GM15510 (cell line): Measurements from ENCODE around the gene GLI3.

Source experiments
- POLR2A ChIP-seq: IDR thresholded peaks from 3 replicates; pipeline ENCODE4 v1.6.1; 2011; ENCODE audit warnings: borderline replicate concordance; ENCODE audit not compliant: insufficient read length; ENCODE audit errors: extremely low read depth

GLI3 gene

DNA sequence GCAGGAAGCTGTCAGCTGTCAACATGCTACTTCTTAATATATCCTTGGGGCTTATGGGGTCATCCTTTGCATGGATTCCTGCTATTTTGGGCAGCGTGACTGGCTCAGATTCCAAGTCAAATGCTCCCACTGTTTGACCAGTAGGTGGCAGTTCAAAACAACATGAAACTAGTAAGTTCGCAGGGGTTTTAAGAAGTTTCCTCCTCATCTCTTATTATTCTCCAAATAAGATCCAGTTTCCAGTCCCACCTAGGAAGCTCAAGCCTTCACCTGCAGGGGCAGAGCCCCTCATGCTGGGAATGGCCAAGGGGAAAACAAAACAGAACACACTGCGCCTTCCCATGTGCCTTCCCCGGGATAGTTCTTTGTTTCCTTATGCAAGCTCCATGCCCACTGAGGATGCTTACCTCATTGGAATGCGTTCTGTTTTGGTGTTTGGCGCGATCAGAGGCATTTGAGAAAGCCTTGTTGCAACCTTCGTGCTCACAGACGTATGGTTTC is 259.8 kb downstream of the GLI3 start:
- no peak for TF ChIP-seq POLR2A

GRCh38 chr7:41976411-41976810 is 260.6 kb downstream of the GLI3 start:
- TF ChIP-seq POLR2A: no peak

- no peak for TF ChIP-seq POLR2A
Measured at GRCh38 chr7:41975849-41976248, 261.2 kb downstream of the GLI3 start.

DNA sequence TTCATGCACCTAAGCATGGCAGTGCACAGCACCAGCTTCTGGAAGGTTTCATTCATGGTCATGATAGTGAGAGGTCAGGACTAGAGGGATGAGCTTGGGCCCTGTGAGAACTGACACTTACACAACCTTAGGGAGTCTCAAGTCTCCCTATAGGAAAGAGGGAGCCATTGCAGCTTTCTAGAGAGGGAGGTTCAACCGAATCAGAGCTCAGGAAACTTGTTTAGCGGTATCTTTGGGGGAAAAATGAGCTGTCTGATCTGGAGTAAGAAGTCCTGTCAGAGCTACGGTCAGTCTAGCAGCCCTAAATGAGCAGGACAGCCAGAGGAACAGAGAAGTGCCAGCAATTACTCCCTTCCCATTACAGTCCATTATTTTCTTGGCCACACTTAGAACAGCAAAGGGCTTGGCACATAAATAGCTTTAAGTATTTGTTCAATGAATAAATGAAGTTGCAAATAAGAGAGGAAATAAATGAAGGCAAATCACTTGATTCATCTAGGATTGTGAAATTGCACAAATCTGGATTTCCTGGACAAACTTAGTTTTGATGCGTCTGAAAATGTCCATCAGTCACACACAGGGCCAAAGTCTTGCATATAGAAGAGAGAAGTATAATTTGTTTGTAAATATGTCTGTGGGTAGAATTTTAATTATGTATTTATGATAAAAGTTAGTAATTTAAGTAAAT is 262.0 kb downstream of the GLI3 start:
- TF ChIP-seq POLR2A: no peak

DNA sequence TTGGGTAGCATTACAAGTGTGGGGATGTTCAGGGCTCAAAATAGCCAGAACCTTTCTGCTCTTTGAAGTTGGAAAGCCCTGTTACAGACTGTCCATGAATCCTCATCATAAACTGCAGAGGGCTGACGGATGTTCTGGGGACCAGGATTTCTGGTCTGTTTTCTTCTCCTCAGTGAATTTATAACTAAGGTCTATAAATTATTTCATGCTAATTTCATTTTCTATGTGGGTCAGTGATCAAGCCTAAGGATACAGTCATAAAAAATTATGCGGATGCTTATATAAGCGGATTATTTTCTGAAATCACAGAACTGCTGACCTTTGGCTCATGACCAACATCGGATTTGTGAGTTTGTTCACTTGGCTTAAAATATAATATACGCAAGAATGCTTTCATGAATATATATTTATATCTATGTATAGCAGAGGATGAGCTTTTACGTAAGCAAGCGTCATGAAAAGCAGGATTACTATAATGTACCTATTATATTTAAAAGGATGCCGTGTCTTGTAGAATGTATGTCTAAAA is 263.7 kb downstream of the GLI3 start:
- no peak for TF ChIP-seq POLR2A

- TF ChIP-seq POLR2A: no peak
Measured at GRCh38 chr7:41972776-41973175, 264.2 kb downstream of the GLI3 start.

DNA sequence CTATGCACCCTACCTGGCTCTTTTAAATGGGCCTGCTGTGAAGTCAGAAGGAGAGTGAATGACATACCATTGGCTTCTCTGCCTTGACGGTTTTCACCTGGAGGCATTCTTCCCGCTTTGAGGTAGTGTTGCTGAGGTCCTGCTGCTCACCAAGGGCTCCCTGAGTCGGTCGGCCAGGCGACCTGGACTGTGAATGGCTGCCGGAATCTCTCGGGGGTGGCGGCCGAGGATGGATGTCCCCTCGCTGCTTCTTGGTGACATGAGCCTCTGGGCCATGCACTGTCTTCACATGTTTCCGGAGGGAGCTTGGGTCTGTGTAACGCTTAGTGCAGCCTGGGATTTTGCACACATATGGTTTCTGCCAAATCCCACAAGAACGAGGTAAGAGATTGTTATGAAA is 264.7 kb downstream of the GLI3 start:
- TF ChIP-seq POLR2A: no peak

DNA sequence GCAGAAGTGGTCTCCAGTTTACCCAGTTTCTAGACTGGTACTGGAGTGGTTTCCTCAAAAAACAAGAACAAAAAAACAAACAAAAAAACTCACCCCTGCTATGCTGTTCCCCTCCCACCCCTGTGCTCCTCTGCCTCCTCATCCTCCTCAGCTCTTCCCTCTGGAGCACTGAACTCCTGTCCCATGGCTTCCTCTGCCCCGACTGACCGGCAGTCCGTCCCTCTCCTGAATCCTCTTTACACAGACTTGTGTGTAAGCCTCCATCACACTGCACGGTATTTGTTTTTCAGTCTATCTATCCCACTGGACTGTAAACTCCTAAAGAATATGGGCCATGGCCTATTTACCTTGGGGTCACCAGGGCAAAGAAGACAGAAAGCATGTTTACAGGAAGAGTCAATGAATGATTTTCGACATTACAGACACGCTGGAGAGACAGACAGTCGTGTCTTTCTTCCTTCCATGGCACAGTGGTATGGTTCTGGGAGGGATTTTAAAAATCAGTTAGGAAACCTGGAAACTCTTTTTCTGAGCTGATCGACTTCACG is 265.3 kb downstream of the GLI3 start:
- TF ChIP-seq POLR2A: no peak

DNA sequence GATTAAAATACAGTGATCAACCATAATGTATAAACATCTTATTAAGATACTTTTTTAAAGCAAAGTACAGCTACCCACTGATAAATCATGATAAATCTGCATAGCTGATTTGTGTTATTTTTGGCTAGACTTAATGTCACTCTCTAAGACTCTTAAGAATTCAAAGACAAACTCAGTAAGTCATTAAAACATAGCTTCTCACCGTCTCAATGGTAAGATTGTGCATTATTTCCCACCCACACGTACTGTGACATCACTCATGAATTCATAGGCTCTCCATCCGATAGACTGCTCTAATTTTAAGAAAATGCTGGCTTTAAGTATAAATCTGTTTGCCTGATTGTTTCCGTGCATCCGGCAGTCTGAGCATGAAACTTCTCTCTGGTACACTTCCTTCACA is 266.1 kb downstream of the GLI3 start:
- TF ChIP-seq POLR2A: no peak

DNA sequence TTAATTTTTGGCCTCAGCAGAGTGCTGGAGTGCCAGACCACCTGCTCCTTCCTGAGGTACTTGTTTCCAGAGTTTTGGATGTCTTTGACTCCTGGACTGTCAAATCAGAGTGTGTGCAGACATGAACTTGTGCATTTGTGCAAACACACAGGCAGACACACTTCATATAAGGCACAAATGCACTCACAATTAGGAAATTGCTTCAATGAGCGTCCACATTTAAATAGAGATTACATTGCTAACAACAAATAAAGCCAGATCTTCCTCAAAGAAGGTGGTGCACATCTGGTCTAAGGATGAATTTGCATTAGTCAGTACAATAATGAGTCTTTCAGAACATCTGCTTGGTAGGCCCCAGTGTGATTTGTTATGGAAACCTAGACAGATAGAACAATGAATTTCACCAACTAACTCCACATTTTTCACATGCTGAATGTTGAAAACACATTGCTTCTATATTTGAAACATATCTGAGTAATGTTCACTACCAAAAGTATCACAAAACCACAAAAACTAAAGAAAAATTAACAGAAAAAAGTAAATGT is 267.4 kb downstream of the GLI3 start:
- TF ChIP-seq POLR2A: no peak

DNA sequence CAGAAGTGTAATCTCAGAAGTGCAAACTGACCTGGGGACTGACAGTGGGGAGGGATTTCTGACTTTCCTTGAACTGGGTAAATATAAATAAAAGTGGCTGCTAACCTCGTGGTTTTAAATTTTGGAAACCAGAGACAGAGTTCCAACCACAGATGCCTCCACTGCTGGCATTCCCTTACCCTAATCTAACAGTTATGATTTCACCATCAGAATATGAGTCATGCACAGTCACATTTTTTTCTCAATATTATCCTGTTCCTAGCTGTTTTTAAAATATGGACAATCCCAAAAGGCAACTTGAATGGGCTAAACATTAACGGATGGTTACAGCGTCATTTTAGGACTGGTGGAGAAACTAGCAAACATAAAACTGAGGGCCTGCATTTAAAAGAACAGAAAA is 269.9 kb downstream of the GLI3 start:
- no peak for TF ChIP-seq POLR2A

GRCh38 chr7:41965951-41966505 is 271.0 kb downstream of the GLI3 start:
- TF ChIP-seq POLR2A: no peak

DNA sequence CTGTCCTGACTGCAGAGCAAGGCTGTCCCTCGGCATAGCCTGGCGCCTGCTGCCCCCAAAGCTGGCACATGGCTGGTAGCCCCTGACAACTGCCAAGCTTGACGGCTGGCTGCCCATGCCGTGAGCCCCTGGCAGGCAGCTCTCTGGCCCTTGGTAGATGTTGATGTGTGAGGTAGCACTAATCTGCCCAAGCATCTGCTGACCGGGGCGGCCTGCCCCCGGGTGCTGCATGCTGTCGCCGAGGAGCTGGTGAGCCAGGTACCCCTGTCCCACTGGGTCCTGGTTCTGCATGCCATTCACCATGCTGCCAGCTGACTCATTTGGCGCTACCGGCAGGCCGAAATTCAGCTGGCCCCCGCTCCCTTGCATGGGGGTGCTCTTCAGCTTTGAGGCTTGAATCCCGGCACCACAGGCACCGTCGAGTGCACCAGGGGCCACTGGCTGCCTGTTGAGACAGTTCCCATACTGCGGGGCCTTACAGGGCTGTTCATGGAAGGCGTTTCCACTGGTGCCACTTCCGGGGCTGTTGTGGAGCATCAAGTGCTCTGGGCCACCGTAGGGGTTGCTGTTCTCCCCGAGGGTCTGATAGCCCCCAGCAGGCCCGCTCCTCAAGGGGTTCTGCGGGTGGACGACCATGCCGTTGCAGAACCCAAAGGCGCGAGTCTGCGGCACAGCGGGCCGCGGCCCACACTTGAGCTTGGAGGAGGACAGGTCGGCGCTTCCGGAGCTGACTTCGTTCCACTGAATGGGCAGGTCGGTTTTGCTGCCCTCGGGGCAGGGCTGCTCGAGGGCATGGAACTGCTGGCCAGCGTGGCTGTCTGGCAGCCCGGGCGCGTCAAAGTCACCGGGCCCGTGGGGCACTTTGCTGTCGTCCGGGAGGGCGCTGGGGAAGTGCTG is 271.9 kb downstream of the GLI3 start:
- TF ChIP-seq POLR2A: no peak

GRCh38 chr7:41964183-41964753 is 272.7 kb downstream of the GLI3 start:
- TF ChIP-seq POLR2A: no peak
